Endothelial cell (in vitro differentiated cells): Measurements from ENCODE around the gene SNRPA1. TPM values are rescaled to one million over a fixed set of nuclear protein-coding genes. Genes with fewer than 3 reads are reported as not detected.

Experiments
- DNase-seq: peaks from one replicate; pipeline ENCODE4 v3.0.0; 2021; ENCODE audit warnings: low spot score
- H3K27ac Mint-ChIP-seq: one replicate; pipeline ENCODE4 v1.8.0; 2021; ENCODE audit warnings: mixed read lengths, inconsistent platforms; ENCODE audit not compliant: unreplicated experiment
- H3K27me3 Mint-ChIP-seq: one replicate; pipeline ENCODE4 v1.8.0; 2021; ENCODE audit warnings: mild to moderate bottlenecking, moderate library complexity, mixed read lengths, inconsistent platforms; ENCODE audit not compliant: unreplicated experiment
- H3K36me3 Mint-ChIP-seq: one replicate; pipeline ENCODE4 v1.8.0; 2021; ENCODE audit warnings: mild to moderate bottlenecking, low read depth, mixed read lengths, inconsistent platforms; ENCODE audit not compliant: unreplicated experiment
- H3K4me1 Mint-ChIP-seq: one replicate; pipeline ENCODE4 v1.8.0; 2021; ENCODE audit warnings: mild to moderate bottlenecking, mixed read lengths, inconsistent platforms; ENCODE audit not compliant: unreplicated experiment
- H3K4me3 Mint-ChIP-seq: one replicate; pipeline ENCODE4 v1.8.0; 2021; ENCODE audit warnings: mild to moderate bottlenecking, mixed read lengths, inconsistent platforms; ENCODE audit not compliant: unreplicated experiment
- H3K9me3 Mint-ChIP-seq: one replicate; pipeline ENCODE4 v1.8.0; 2021; ENCODE audit warnings: mixed read lengths, inconsistent platforms; ENCODE audit not compliant: unreplicated experiment
- total RNA-seq: library from RNA; stranded (reverse); fragmentation: NEBNext Ultra II Directional; extraction: Animal tissue kit (Norgen Biotek cat#: 25700); gene quantifications from one replicate; pipeline ENCODE4 v1.2.1, GENCODE V29; 2021; ENCODE audit not compliant: unreplicated experiment
- TF ChIP-seq, protein P1 (sequence below): fragments of 200-600 bp; sonication (generic); IDR thresholded peaks from one replicate; pipeline ENCODE4 v1.5.0; 2021; ENCODE audit warnings: antibody characterized with exemption; ENCODE audit not compliant: unreplicated experiment

The SNRPA1 gene
- total RNA-seq, 1 donor from 2014 or later = 62.2 TPM

GRCh38 chr15:101305820-101306255 is 10.8 kb upstream of the SNRPA1 start:
- no peaks in the 10 kb centered on the region for H3K9me3 Mint-ChIP-seq
- no peaks in the 10 kb centered on the region for H3K4me1 Mint-ChIP-seq
- H3K4me3 Mint-ChIP-seq = no peak overlapping the region
- no peak overlapping the region for H3K27ac Mint-ChIP-seq
- DNase-seq = no peak
- peaks cover 3% of the 10 kb centered on the region for H3K36me3 Mint-ChIP-seq
- H3K27me3 Mint-ChIP-seq = peaks cover 5% of the 10 kb centered on the region
- TF ChIP-seq, protein P1, sequence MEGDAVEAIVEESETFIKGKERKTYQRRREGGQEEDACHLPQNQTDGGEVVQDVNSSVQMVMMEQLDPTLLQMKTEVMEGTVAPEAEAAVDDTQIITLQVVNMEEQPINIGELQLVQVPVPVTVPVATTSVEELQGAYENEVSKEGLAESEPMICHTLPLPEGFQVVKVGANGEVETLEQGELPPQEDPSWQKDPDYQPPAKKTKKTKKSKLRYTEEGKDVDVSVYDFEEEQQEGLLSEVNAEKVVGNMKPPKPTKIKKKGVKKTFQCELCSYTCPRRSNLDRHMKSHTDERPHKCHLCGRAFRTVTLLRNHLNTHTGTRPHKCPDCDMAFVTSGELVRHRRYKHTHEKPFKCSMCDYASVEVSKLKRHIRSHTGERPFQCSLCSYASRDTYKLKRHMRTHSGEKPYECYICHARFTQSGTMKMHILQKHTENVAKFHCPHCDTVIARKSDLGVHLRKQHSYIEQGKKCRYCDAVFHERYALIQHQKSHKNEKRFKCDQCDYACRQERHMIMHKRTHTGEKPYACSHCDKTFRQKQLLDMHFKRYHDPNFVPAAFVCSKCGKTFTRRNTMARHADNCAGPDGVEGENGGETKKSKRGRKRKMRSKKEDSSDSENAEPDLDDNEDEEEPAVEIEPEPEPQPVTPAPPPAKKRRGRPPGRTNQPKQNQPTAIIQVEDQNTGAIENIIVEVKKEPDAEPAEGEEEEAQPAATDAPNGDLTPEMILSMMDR = no peak

DNA sequence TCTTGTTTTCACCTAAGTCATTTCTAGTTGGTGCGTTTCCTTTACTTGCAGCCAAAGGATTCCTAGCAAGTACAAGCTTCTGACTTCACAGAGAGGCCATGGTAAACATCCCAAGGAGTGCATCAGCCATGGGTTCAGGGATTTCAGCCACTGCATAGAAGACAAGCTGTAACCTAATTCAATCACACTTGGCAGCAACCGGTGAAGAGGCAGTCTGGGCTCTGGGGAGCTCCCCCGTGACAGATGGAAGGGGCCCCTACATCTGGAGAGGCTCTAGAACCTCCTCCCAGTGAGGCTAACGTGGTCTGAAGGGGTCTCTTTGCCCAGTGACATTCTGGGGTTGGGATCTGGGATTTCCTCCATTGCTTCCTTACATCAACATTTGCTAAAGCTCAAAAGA is 8.4 kb upstream of the SNRPA1 start:
- peaks cover 2% of the 10 kb centered on the region for H3K27me3 Mint-ChIP-seq
- no peaks in the 10 kb centered on the region for H3K9me3 Mint-ChIP-seq
- peaks cover 3% of the 10 kb centered on the region for H3K36me3 Mint-ChIP-seq
- no peak overlapping the region for H3K4me3 Mint-ChIP-seq
- H3K4me1 Mint-ChIP-seq = no peaks in the 10 kb centered on the region
- no peak for DNase-seq
- no peak overlapping the region for H3K27ac Mint-ChIP-seq
- TF ChIP-seq, protein P1 = no peak

DNA sequence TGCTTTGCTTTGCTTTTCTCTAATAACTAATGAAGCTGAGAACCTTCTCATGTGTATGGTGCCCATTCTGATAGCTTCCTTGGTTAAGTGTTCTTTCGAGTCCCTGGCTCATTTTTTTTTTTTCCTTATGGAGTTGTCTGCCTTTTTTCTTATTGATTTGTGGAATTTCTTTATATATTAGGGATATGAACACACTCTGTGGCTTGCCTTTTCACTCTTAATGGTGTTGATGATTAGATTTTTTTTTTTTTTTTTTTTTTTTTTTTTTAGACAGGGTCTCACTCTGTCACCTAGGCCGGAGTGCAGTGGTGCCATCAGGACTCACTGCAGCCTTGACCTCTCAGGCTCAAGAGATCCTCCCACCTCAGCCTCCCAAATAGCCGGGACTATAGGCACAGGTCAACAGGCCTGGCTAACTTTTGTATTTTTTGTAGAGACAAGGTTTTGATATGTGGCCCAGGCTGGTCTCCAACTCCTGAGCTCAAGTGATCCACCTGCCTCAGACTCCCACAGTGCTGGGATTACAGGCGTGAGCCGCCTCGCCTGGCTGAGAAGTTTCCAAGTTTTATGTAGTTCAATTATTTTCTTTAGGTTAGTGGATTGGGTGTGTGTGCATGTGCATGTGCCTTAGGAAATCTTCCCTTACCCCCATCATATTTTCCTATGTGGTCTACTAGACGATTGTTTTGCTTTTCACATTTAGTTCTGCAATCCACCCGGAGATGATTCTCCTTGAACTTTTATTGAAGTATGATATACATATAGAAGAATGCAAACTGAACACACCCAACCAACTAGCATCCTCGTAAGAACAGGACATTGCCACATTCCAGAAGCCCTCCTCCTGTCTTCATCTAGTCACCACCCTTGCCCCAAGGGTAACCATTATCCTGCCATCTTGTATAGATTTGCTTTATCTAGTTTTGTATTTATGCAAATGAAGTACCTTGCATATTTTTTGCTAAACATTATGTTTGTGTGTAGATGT is 1.7 kb upstream of the SNRPA1 start:
- no peak for DNase-seq
- H3K4me3 Mint-ChIP-seq = no peak overlapping the region
- H3K27ac Mint-ChIP-seq = peak overlapping the region; percentile 30
- H3K36me3 Mint-ChIP-seq = no peaks in the 10 kb centered on the region
- H3K9me3 Mint-ChIP-seq = no peaks in the 10 kb centered on the region
- H3K4me1 Mint-ChIP-seq = peaks cover 15% of the 10 kb centered on the region
- H3K27me3 Mint-ChIP-seq = peaks cover 3% of the 10 kb centered on the region
- TF ChIP-seq, protein P1 = no peak

- no peaks in the 10 kb centered on the region for H3K9me3 Mint-ChIP-seq
- H3K36me3 Mint-ChIP-seq = no peaks in the 10 kb centered on the region
- H3K27ac Mint-ChIP-seq = peak overlapping the region; percentile 90
- peaks cover 3% of the 10 kb centered on the region for H3K27me3 Mint-ChIP-seq
- H3K4me3 Mint-ChIP-seq = peak overlapping the region; percentile 93
- no peak for DNase-seq
- TF ChIP-seq, protein P1 = no peak
- peaks cover 15% of the 10 kb centered on the region for H3K4me1 Mint-ChIP-seq
Measured at GRCh38 chr15:101295607-101296161, 636 bp upstream of the SNRPA1 start.

- Mint-ChIP-seq H3K4me3 (peak overlapping the region; percentile 99), H3K4me1 (peaks cover 15% of the 10 kb centered on the region), H3K27ac (peak overlapping the region; percentile 97), H3K9me3 (no peaks in the 10 kb centered on the region), H3K27me3 (peaks cover 3% of the 10 kb centered on the region), H3K36me3 (no peaks in the 10 kb centered on the region)
- TF ChIP-seq, protein P1 = no peak
- DNase-seq = no peak
Measured at GRCh38 chr15:101293122-101293521, 1.9 kb downstream of the SNRPA1 start.
